ENCODE results near the gene ATXN1.
"Not testable (repeated sequence)": the region's sequence is repeated elsewhere in the genome, so short reads cannot be mapped to it uniquely, and the experiment has no call there.

ATXN1 gene

DNA sequence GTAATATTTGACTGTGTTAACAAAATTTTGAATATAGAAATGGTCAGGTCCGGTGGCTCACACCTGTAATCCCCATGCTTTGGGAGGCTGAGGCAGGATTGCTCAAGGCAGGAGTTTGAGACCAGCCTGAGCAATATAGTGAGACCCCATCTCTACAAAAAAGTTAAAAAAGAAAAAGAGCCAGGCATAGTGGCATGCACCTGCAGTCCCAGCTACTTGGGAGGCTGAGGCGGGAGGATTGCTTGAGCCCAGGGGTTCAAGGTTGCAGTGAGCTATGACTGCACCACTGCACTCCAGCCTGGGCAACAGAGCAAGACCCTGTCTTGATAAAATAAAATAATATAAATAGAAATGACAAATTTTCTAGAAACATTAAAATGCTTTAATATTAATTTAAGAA is 147.8 kb downstream of the ATXN1 start:
- DNase-seq (ENCODE audit: low spot score), result not testable (repeated sequence)

DNA sequence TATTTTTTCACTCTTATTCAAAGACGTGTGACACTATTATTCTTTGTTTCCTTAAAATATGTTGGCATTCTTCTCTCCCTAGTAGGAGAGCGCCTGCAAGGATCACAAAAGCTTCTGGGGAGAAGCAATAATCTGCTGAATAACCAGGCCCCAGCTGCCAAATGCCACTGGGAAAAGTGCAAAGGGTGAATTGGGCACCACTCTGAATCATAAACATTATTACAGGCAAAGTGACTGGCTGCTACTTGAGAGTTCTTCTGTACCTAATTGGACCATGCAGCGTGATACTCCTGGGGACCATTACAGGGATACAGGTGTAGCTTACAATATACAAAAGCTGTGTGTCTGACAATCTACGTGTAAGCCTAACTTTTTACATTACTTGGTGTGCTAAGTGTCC is 152.8 kb downstream of the ATXN1 start:
- no peak for DNase-seq (ENCODE audit: low spot score)

DNA sequence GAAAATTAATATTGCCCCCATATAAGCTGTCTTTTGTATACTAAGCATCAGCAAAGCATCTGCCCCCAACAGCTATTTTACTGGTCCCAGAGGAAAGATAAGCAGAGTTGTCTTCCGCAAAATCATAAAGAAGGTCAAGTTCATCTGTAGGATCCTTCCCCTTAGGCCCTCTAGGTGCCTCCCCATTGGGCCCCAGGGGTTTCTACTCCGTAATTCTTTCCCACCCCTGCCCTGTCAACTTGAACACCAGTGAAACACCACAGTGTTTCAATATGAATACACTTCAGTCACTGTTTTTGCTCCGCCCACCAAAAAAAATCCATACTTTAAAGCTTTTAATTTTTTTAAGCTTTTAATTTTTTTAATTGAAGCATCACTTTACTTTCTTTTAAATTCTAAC is 159.2 kb downstream of the ATXN1 start:
- DNase-seq (ENCODE audit: low spot score), result no peak

DNA sequence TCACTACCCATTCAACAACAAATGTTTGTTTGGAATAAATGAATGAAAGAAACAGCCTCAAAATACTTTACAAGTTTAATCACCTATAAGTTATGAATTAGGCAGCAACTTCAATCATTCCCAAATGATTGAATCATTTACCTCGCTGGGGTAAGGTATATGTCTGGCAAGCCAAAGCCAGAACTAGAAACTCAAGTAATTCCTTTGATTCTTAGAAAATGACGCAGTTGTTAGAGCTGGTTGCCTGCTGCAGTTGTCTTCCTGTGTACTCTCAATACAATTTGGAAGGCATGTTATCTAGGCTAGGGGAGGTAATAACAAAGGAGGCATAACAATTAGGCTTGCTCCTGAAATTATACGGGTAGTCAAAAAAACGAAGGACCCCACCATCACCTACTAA is 160.6 kb downstream of the ATXN1 start:
- no peak for DNase-seq (ENCODE audit: low spot score)

DNA sequence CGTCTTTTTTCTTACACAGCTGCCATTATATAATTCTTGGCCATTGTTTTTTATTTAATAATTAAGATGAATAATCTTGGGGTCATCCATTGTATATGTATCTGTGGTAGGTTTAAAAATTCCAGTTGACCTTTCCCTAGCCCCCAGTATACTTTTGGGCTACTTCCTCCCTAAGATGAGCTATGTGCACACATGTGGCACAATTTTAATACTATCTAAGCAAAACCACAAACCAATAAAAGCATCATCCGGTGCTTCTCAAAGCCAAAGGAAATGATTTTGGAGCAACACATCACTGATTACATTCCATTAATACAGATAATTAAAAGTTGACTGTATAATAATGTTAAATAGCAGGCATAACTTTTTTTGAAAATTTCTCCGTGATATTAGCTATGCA is 161.2 kb downstream of the ATXN1 start:
- no peak for DNase-seq (ENCODE audit: low spot score)

- no peak for DNase-seq (ENCODE audit: low spot score)
These were observed 164.5 kb downstream of the ATXN1 start for GRCh38 chr6:16596616-16597331.

DNA sequence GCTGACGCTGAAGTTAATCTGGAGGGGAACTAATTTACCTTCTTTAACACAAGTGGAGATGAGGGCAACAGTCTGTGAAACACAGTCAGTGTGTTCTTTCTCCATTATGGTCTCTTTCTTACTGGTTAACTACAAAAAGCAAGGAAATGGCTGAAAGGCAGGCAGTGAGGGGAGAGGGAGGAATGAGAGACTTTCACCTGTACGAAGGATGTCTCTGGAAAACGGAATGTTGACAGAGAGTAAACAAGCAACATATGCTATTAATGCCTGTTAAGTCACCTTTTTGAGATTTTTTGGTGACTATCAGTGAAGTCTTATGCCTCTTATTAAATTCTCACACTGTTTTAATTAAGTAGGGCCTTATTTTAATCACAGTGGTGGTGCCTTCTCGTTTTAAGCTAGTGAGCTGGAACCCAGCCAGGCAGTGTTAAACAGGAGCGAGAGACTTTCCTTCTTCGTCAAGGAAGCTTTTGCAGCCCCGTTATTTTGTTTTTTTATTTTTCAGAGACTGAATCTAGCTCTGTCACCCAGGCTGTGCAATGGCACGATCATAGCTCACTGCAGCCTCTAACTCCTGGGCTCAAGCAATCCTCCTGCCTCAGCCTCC is 165.6 kb downstream of the ATXN1 start:
- no peak for DNase-seq (ENCODE audit: low spot score)

GRCh38 chr6:16594849-16595248 is 166.4 kb downstream of the ATXN1 start:
- no peak for DNase-seq (ENCODE audit: low spot score)

DNA sequence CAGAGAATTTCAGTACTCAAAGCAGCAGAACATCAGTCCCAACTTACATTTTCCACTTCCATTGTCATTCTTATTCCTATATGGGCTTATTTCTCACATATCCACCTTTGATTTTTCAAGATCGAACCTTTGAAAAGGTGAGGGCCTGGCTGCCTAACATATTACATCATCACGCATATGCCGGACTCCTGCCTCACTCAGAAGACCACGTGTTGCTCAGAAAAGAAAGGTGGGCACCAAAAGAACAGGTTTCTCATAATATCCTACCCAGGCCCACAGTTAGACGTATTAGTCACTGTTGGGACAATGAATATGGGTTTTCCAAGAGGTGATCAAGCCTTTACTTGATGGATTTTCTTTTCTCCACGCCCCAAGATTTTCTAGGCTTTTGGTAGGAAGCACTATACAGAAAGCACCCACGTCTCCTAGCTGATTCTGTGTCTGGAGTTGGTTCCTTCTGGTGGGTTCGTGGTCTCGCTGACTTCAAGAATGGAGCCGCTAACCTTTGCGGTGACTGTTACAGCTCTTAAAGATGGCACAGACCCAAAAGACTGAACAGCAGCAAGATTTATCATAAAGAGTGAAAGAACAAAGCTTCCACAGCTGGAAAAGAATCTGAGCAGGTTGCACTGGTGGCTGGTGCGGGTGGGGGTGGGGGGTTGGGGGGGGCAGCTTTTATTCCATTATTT is 168.9 kb downstream of the ATXN1 start:
- DNase-seq (ENCODE audit: low spot score), result no peak

- no peak for DNase-seq (ENCODE audit: low spot score)
These were observed 169.7 kb downstream of the ATXN1 start for GRCh38 chr6:16591396-16592222.

DNA sequence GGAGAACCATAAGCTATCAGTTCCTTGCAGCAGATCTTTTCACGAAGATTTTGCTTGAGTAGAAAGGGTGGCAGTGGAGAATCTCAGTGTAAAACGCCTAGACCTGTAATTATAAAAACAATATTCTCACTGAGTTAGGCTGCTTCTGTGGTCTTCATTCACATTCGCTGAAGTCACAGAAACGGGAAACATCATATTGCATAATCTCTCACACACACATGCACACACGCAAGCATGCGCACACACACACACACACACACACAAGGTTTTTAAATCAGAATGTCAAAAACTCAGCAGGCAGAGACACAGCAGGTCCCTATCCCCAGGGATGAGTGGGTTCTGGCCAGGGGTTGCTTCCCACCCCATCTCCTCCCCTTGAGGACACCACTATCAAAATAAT is 175.5 kb downstream of the ATXN1 start:
- no peak for DNase-seq (ENCODE audit: low spot score)

DNA sequence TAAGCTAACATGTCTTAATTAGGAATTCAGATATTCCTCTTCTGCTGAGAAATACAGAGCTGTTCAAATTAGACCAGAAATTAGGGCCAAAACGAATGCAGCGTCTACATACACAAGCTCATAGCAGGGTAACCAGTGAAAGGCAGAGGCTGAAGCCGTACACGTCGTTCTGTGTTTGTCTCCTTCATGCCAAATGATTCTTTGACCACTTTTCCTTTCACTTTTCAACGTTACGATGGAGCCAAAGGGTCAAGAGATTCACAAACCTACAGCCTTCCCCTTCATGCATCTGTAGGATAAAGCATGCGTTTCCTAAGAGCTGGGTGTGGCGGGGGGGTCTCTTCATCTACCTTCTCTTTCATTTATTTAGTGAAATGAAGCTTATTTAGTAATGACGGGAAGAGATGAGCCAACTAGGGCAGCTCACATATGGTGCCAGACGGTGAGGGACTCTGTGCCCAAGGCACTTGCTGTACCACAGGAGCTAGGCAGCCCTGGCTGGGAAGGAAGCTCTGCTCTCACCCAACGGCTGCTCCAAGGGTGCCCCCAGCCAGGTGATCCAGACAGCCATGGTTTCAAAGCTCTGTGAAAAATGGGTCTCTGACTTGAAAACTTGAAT is 178.0 kb downstream of the ATXN1 start:
- no peak for DNase-seq (ENCODE audit: low spot score)

DNA sequence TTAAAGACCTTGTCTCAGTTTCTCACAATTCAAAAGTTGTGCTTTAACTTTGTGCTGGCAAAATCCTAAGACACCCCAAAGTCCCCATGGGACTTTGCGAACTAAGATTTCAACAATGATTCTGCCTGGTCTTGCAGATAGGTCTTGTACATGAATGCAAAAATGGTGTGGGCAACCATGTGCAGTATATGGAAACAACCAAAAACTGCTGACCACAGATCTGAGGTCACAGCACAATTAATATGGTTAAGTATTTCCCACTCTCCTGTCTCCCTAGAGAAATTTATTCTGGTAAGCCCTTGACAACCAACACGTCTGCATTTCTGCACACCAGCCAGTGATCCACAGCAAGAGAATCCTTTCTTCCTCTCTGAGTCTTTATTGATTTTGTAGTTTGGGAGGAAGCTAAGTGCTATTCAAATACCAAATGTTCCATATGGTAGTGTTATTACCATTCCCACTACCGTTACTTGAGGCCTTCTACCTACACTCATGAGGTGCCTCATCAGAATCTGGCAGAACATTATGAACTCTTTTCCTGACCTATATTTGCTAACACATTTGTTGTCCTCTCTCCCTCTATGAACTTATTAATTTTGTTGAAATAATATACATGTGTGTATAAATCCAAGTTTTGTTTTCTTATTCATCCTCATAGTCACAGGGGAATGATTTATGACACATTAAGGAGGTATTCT is 178.7 kb downstream of the ATXN1 start:
- DNase-seq (ENCODE audit: low spot score), result no peak

DNA sequence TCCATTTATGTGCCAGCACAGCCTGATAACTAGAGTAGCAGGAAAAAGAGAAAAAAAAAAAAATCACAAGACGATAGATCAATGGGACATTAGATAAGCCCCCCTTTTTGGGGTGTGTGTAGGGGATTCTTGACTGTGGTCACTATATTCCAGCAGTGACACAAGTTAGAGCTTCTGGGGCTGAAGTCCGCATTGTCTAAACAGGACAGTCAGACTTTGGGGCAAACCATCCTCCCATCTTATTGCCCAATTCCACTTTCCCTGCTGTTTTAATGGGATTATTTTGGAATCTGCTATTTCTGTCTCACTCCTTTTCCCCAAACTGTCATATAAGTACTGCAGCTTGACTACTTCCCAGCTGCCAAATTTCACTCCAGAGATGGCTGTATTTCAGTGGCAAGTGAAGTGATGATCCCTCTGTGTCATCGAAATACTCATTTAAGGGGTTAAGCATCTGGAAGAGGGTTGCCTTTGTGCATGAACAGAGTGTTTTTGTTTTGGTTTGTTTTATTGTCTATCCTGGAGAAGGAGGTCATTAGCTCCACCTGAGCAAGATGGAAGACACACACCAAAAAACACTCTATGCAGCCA is 182.5 kb downstream of the ATXN1 start:
- DNase-seq (ENCODE audit: low spot score), result no peak

GRCh38 chr6:16576451-16577368 is 184.6 kb downstream of the ATXN1 start:
- no peak for DNase-seq (ENCODE audit: low spot score)

DNA sequence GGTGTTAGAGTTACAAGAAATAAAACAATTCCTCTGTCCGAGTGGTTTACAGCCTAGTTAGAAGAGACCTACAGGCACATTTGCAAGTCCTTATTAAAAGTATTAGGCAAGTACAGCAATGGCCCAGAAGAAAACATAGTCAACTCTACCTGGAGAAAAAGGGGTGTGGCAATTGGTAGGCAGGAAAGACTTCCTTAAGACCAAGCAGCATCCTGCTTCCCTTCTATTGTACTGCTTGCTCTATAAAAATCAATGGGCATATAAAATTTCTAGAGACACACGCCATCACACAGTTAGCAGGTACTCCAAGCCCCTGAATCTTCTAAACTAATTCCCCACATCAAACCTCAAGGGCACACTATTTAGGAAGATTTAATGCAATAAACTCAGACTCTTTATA is 185.6 kb downstream of the ATXN1 start:
- DNase-seq (ENCODE audit: low spot score), result no peak

DNA sequence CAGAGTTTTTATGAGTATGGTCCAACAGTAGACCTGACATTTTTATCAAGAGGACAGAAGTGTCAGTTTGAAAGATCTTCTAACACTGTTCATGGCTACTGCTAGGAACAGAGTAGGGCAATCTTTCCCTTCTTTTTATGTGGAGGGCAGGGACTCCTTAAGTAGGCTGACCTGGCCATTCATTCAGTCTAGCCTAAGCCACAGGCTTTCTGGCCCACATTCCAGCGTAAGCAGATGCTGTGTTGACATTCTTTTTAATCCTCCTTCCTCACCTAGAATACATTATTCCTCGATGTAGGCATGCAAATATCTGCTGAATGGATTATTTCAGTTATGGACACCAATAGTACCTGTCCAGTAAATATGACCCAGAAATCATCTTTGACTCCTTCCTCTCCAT is 188.3 kb downstream of the ATXN1 start:
- DNase-seq (ENCODE audit: low spot score), result no peak

DNA sequence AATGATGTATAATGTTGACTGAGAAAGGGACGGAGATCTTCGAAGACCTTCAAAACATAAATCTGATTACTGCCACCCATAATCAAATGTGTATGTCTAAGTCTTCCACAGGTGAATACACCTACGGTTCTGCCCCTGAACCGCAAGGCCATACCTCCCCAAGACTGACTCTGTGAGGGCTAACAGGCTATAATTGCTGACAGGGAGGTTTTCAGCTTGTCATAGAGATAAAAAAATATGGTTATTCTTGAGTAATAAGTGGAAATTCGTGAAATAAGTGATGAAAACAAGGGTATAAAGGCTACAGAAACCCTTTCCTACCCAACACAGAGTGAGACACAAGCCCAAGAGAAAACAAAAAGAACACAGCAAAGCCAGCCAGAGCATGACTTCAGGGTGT is 188.9 kb downstream of the ATXN1 start:
- no peak for DNase-seq (ENCODE audit: low spot score)

GRCh38 chr6:16570946-16571345 is 190.3 kb downstream of the ATXN1 start:
- DNase-seq (ENCODE audit: low spot score), result no peak

DNA sequence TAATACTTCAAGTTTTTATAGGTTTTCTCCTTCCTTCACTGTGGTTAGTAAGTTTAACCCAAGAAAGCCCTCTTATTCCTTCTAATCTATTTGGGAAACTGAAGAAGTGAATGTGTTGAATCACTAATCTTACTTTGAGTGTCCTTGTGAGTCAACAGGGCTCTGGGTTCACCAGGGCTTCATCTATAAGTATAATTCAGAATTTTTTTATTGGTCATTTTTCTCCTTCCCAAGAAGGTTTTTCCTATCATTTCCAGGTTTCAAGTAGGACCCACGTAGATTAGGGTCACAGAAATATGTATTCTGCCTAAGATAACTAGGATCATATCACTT is 191.1 kb downstream of the ATXN1 start:
- no peak for DNase-seq (ENCODE audit: low spot score)

Measured in RKO (cell line).